GM19438 (cell line): ENCODE measurements around the gene KCTD19.

Source experiments
- ATAC-seq: cut with Tn5 transposase; IDR thresholded peaks from one replicate; pipeline ENCODE4 v1.9.1; 2021; ENCODE audit warnings: low read depth; ENCODE audit not compliant: unreplicated experiment

Gene KCTD19

DNA sequence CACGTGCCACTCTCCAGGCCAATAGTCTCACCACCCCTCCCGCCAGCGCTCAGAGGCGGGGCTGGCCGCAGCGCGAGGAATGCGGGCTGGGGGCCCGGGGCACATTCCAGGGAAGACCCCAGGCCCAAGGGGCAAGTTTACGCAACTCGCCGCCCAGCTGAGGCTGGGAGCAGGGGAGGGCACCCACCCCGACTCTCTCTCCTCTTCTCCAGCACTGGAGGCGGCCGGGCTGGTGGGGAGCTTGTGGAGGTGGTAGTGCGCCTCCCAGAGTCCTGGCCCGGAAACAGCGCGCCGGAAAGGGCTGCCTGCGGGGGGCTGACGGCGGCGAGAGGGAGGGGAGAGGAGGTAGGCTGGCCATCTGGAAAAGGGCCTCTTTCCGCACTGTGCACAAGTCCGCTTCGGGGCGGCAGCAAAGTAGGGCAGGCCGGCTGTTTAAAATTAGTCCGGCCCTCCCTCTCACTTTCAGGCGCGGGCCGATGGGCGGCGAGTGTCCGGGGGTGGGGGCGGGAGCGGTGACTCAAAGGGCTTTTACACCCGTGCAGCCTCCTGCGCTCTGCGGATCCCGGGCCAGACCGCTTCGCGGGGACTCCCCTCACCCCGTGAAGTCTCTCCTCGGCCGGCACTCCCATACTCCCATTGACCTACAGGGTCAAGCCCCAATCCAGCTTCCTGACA lies 80.3 kb downstream of the KCTD19 start:
- ATAC-seq: peak; percentile 14

GRCh38 chr16:67245674-67246080 lies 80.9 kb downstream of the KCTD19 start:
- ATAC-seq: no peak

DNA sequence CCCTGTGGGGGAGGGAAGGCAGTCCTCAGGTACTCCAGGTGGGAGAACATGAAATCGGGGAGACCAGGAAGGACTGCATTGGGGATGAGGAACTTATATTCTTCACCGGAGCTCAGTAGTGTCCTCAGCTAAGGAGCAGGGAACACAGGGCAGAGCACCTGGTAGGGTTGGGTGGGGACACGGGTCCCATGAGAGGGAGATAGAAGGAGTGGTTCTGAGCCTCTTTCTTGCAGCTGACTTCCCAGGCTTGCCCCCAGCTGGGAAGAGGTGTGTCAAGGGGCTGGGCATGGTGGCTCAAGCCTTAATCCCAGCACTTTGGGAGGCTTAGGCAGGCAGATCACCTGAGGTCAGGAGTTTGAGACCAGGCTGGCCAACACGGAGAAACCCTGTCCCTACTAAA lies 81.4 kb downstream of the KCTD19 start:
- no peak for ATAC-seq

DNA sequence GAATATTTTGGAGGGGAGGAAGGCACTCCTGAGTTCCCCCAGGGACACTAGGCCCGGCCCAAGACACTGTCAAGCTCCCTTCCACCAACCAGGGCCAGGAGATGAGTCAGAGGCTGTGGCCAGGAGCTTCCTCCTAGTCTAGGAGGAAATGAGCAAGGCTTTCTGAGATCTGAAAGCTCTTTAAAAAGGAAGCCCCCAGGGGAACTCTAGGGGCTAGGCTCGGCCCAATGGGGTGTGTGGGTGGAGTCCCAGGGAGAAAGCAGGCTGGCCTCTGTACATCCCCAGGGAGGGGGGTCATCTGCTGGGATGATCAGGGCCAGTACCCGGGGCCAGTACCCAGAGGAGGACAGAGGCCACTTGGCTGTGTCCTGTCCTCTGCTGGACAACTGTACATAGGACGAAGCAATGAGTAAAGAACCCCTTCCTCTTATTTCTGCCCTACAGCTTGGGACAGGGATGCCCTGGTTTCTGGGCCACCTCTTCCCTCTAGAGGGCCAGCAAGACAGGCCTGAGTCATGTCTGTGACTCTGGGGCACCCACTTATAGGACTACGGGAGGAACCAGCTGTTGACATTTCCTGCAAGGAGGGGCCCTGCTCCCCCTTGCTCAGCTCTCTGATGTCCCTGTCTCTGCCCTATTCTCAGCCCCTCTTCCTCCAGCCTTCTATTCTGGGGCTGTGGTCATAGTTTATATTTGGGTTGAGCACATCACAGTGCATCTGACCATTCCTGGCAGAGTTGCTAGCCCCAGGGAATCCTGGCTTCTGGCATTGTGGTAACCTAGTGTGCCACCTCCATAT lies 82.0 kb downstream of the KCTD19 start:
- ATAC-seq: peak; percentile 42

DNA sequence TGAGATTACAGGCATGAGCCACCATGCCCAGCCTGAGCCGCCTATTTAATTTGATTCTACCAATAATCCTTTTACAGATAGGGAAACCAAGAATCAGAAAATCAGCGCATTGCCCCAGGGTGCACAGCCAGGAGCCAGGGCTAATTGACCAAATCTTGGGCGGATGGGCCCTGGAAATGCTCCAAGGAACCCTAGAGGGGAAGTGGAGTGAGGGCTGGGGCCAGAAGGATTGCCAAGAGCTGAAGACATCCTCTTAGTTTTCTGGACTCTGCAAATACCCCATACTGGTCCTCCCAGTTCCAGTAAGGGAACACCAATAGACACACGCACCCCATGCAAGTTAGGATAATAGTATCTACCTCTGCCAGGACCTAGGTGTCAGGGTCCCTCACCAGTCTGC lies 83.1 kb downstream of the KCTD19 start:
- no peak for ATAC-seq

DNA sequence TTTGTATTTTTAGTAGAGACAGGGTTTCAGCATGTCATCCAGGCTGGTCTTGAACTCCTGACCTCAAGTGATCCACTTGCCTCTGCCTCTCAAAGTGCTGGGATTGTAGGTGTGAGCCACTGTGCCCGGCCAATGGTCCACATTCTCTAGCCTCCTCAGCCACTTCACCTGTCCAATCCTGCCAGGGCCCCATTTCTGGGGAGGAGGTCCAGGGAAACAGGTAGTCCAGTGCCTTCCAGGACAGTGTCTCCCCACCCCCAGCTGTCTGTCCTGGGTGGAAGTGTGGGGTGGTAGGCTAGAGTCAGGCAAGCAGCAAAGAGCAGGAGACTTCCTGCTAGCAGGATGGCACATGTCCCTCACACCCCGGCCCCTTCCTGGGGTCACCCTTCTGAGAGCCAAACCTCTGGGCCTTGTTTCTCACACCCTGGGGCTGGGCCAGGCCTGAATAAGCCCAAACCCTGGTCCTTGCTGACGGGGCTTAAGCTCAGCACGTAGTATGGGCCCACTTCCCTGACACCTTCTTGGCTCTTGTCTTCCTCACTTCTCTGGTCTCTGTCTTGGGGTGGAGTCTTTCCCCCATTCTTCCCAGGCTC lies 84.3 kb downstream of the KCTD19 start:
- no peak for ATAC-seq

DNA sequence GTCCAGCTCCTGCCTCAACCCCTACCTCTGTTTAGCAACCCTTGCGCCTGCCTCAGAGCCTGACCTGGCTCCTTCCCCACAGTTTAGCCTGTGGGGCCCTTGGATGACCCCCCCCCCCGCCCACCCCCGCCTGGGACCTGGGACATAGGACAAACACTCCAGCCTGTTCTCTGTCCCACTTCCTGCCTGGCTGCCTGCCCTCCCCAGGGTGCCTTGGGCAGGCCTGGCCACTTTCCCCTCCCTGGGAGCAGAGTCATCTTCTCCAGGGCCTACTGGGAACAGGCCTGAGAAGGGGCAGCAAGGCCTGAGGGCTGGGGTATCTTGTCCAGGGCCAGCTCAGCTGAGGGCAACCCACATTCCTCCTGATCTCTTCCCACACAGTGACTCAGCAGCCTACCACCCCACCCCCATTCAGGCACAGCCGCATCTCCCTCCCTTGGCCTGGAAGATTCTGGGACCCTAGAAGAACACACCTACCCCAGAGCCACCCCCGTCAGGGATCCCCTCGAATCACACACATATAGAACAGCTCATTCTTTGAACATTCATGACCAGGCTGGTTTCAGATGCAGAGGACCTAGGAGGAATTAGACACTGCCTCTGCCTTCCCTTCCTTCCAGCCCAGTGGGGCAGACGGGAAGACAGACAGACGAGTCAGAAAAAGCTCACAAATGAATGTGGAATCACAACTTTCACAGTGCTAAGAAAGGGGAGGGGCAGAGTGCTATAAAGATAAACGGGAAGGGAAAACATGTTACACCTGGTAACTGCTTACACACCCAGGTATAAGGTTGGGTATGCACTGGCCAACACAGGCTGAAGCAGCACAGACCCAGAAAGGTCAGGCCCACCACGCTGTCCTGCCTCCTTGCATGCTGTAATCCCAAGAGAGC lies 85.3 kb downstream of the KCTD19 start:
- ATAC-seq: no peak

DNA sequence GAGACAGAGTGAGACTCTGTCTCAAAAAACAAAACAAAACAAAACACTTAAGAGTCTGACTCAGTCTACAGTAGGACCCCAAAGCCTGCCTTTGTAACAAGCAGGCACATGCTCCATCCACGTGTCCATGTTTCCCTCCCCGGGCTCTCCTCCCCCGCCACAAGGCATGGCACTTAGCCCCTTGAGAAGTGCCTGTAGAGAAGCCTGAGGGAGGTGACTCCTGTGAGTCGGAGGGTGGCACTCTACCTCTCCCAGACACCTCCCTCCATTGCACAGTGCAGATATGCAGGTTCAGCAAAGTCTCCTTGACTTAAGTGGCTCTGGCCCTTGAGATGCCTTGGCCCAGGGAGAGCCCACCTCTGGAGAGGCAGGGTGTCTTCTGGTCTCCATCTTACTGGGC lies 86.0 kb downstream of the KCTD19 start:
- no peak for ATAC-seq
